ENCODE results near the gene APC2. TPM values are rescaled to one million over a fixed set of nuclear protein-coding genes. Genes with fewer than 3 reads are reported as not detected.

The APC2 gene
- total RNA-seq, 1 donor from 2014 or later: 0.22 TPM

- Histone ChIP-seq H3K36me3 (peaks cover 70% of the 10 kb centered on the region), H3K4me1 (peaks cover 41% of the 10 kb centered on the region), H3K9me3 (replicated peaks) (no peaks in the 10 kb centered on the region), H3K27ac (replicated peaks) (peak overlapping the region; percentile 18), H3K27me3 (ENCODE audit: low read depth) (no peaks in the 10 kb centered on the region), H3K4me3 (no peak overlapping the region)
- no peak for TF ChIP-seq CTCF (IDR thresholded peaks at IDR 0.05; ENCODE audit: borderline replicate concordance)
- intact Hi-C loops (cut with micrococcal nuclease): no loop called here
- DNase-seq: no peak
Observed at GRCh38 chr19:1422360-1422759, 27.6 kb upstream of the APC2 start.

- TF ChIP-seq CTCF (IDR thresholded peaks at IDR 0.05; ENCODE audit: borderline replicate concordance): no peak
- no peak for DNase-seq
- Histone ChIP-seq H3K4me3 (no peak overlapping the region), H3K4me1 (peaks cover 36% of the 10 kb centered on the region), H3K27me3 (ENCODE audit: low read depth) (no peaks in the 10 kb centered on the region), H3K36me3 (peaks cover 75% of the 10 kb centered on the region), H3K27ac (replicated peaks) (no peak overlapping the region), H3K9me3 (replicated peaks) (no peaks in the 10 kb centered on the region)
- intact Hi-C loops (cut with micrococcal nuclease): no loop called here
Observed at GRCh38 chr19:1422943-1423342, 27.0 kb upstream of the APC2 start.

GRCh38 chr19:1423436-1424191, 26.3 kb upstream of the APC2 start:
- H3K36me3 ChIP-seq: peaks cover 82% of the 10 kb centered on the region
- no peak overlapping the region for H3K27ac ChIP-seq (replicated peaks)
- H3K9me3 ChIP-seq (replicated peaks): no peaks in the 10 kb centered on the region
- intact Hi-C loops (cut with micrococcal nuclease): no loop called here
- no peaks in the 10 kb centered on the region for H3K27me3 ChIP-seq (ENCODE audit: low read depth)
- TF ChIP-seq CTCF (IDR thresholded peaks at IDR 0.05; ENCODE audit: borderline replicate concordance): no peak
- H3K4me1 ChIP-seq: peaks cover 30% of the 10 kb centered on the region
- DNase-seq: no peak
- H3K4me3 ChIP-seq: no peak overlapping the region

GRCh38 chr19:1424192-1424955, 25.5 kb upstream of the APC2 start:
- Histone ChIP-seq H3K27ac (replicated peaks) (no peak overlapping the region), H3K36me3 (peaks cover 82% of the 10 kb centered on the region), H3K4me3 (no peak overlapping the region), H3K27me3 (ENCODE audit: low read depth) (no peaks in the 10 kb centered on the region), H3K4me1 (peaks cover 30% of the 10 kb centered on the region), H3K9me3 (replicated peaks) (no peaks in the 10 kb centered on the region)
- intact Hi-C loops (cut with micrococcal nuclease): no loop called here
- TF ChIP-seq CTCF (IDR thresholded peaks at IDR 0.05; ENCODE audit: borderline replicate concordance): no peak
- DNase-seq: no peak

- peaks cover 88% of the 10 kb centered on the region for H3K36me3 ChIP-seq
- no peak overlapping the region for H3K4me3 ChIP-seq
- H3K27ac ChIP-seq (replicated peaks): no peak overlapping the region
- H3K27me3 ChIP-seq (ENCODE audit: low read depth): no peaks in the 10 kb centered on the region
- TF ChIP-seq CTCF (IDR thresholded peaks at IDR 0.05; ENCODE audit: borderline replicate concordance): no peak
- peaks cover 34% of the 10 kb centered on the region for H3K4me1 ChIP-seq
- DNase-seq: no peak
- intact Hi-C loops (cut with micrococcal nuclease): no loop called here
- no peaks in the 10 kb centered on the region for H3K9me3 ChIP-seq (replicated peaks)
Observed at GRCh38 chr19:1425102-1425837, 24.7 kb upstream of the APC2 start.

Data from left ventricle myocardium inferior (tissue), 1 donor.